Left ventricle myocardium inferior (tissue), 1 donor: ENCODE measurements around the gene CHST8. TPM values are rescaled to one million over a fixed set of nuclear protein-coding genes. Genes with fewer than 3 reads are reported as not detected.

Experiments
- DNase-seq: peaks from one replicate; pipeline ENCODE4 v3.0.0-alpha.2; 2020
- H3K27ac ChIP-seq: fragments of 200-600 bp; replicated peaks from 2 replicates; pipeline ENCODE4 v1.8.0; 2021
- H3K27me3 ChIP-seq: fragments of 200-600 bp; 2 replicates; pipeline ENCODE4 v1.8.0; 2021; ENCODE audit warnings: low read depth
- H3K36me3 ChIP-seq: fragments of 200-600 bp; 2 replicates; pipeline ENCODE4 v1.8.0; 2021
- H3K4me1 ChIP-seq: fragments of 200-600 bp; 2 replicates; pipeline ENCODE4 v1.8.0; 2021
- H3K4me3 ChIP-seq: fragments of 200-600 bp; 2 replicates; pipeline ENCODE4 v1.8.0; 2021; ENCODE audit warnings: mild to moderate bottlenecking, moderate library complexity
- H3K9me3 ChIP-seq: fragments of 200-600 bp; replicated peaks from 2 replicates; pipeline ENCODE4 v1.8.0; 2021
- CTCF ChIP-seq: fragments of 200-600 bp; IDR thresholded peaks from 2 replicates; pipeline ENCODE4 v1.8.0; 2021; ENCODE audit warnings: antibody characterized with exemption, mild to moderate bottlenecking, borderline replicate concordance
- intact Hi-C: fragments of 100-400 bp; cut with micrococcal nuclease; formaldehyde crosslinking; loops from one replicate; pipeline ENCODE4 v1.11.0; 2022
- total RNA-seq: library from RNA; stranded (reverse); fragmentation: NEBNext Ultra II Directional; extraction: Animal tissue kit (Norgen Biotek cat#: 25700); gene quantifications from one replicate; pipeline ENCODE4 v1.2.1, GENCODE V29; 2021
- donor health status: DM: no; HTN: yes; CAD: no; lungs with severe emphysema.

Gene CHST8
- total RNA-seq, 1 donor from 2014 or later, result 0.14 TPM

- H3K27ac ChIP-seq, result no peak overlapping the region
- no peak for DNase-seq
- TF ChIP-seq CTCF, result no peak
- H3K27me3 ChIP-seq, result peaks cover 40% of the 10 kb centered on the region
- H3K36me3 ChIP-seq, result no peaks in the 10 kb centered on the region
- H3K4me3 ChIP-seq, result no peak overlapping the region
- intact Hi-C loops, result no loop called here
- H3K4me1 ChIP-seq, result no peaks in the 10 kb centered on the region
- no peaks in the 10 kb centered on the region for H3K9me3 ChIP-seq
Measured at GRCh38 chr19:33647146-33647545, 25.4 kb downstream of the CHST8 start.

GRCh38 chr19:33649627-33650305 lies 28.0 kb downstream of the CHST8 start:
- H3K27me3 ChIP-seq, result peaks cover 36% of the 10 kb centered on the region
- H3K36me3 ChIP-seq, result no peaks in the 10 kb centered on the region
- DNase-seq, result no peak
- TF ChIP-seq CTCF, result no peak
- no peak overlapping the region for H3K27ac ChIP-seq
- intact Hi-C loops, result no loop called here
- peaks cover 5% of the 10 kb centered on the region for H3K9me3 ChIP-seq
- no peak overlapping the region for H3K4me3 ChIP-seq
- H3K4me1 ChIP-seq, result no peaks in the 10 kb centered on the region

- no peak for TF ChIP-seq CTCF
- H3K4me1 ChIP-seq, result no peaks in the 10 kb centered on the region
Measured at GRCh38 chr19:33653684-33654083, 31.9 kb downstream of the CHST8 start.

GRCh38 chr19:33654840-33655508 lies 33.2 kb downstream of the CHST8 start:
- TF ChIP-seq CTCF, result no peak
- no peaks in the 10 kb centered on the region for H3K36me3 ChIP-seq
- intact Hi-C loops, result no loop called here
- H3K4me1 ChIP-seq, result no peaks in the 10 kb centered on the region
- H3K27me3 ChIP-seq, result peaks cover 61% of the 10 kb centered on the region
- H3K4me3 ChIP-seq, result no peak overlapping the region
- DNase-seq, result no peak
- peaks cover 5% of the 10 kb centered on the region for H3K9me3 ChIP-seq
- H3K27ac ChIP-seq, result no peak overlapping the region

More at GRCh38 chr19:33653684-33654083, 31.9 kb downstream of the CHST8 start:
- Histone ChIP-seq H3K36me3 (no peaks in the 10 kb centered on the region), H3K27me3 (peaks cover 48% of the 10 kb centered on the region), H3K4me3 (no peak overlapping the region), H3K9me3 (peaks cover 5% of the 10 kb centered on the region), H3K27ac (no peak overlapping the region)
- intact Hi-C loops, result no loop called here
- DNase-seq, result no peak

- H3K27ac ChIP-seq, result no peak overlapping the region
- H3K4me3 ChIP-seq, result no peak overlapping the region
- H3K4me1 ChIP-seq, result no peaks in the 10 kb centered on the region
- H3K36me3 ChIP-seq, result no peaks in the 10 kb centered on the region
- intact Hi-C loops, result no loop called here
- H3K9me3 ChIP-seq, result no peaks in the 10 kb centered on the region
- DNase-seq, result no peak
- no peak for TF ChIP-seq CTCF
- peaks cover 78% of the 10 kb centered on the region for H3K27me3 ChIP-seq
Measured at GRCh38 chr19:33659835-33660234, 38.1 kb downstream of the CHST8 start.
